LNCAP (cell line): Measurements from ENCODE around the gene OSBPL2.

Experiments
- CTCF ChIP-seq: fragments of 450-650 bp; IDR thresholded peaks from 2 replicates; pipeline ENCODE4 v1.5.1; 2017; ENCODE audit warnings: mild to moderate bottlenecking

Gene OSBPL2

GRCh38 chr20:62313460-62314338, 75.4 kb downstream of the OSBPL2 start:
- TF ChIP-seq CTCF = no peak

GRCh38 chr20:62314339-62314638, 76.0 kb downstream of the OSBPL2 start:
- TF ChIP-seq CTCF = no peak

- no peak for TF ChIP-seq CTCF
These were observed 76.5 kb downstream of the OSBPL2 start for GRCh38 chr20:62314711-62315302.

GRCh38 chr20:62315773-62316172, 77.5 kb downstream of the OSBPL2 start:
- no peak for TF ChIP-seq CTCF

GRCh38 chr20:62316331-62317166, 78.2 kb downstream of the OSBPL2 start:
- TF ChIP-seq CTCF = no peak

- no peak for TF ChIP-seq CTCF
These were observed 78.9 kb downstream of the OSBPL2 start for GRCh38 chr20:62317167-62317655.
